GM12892 (cell line): ENCODE data around the gene SPECC1.

ENCODE experiments used
- POLR2A ChIP-seq: IDR thresholded peaks from 2 replicates; pipeline ENCODE4 v1.6.1; 2011; ENCODE audit warnings: low read depth, low read length, control low read depth
- POLR2AphosphoS5 ChIP-seq: IDR thresholded peaks from 2 replicates; pipeline ENCODE4 v1.6.1; 2011; ENCODE audit warnings: low read depth, low read length, control low read depth
- TAF1 ChIP-seq: IDR thresholded peaks from 2 replicates; pipeline ENCODE4 v1.6.1; 2011; ENCODE audit warnings: low read depth, mild to moderate bottlenecking, control low read depth, low read length, borderline replicate concordance

- TF ChIP-seq TAF1 (no peak), POLR2A (no peak), POLR2AphosphoS5 (no peak)
Measured at GRCh38 chr17:20172376-20172775, 163.2 kb downstream of the SPECC1 start.
